Sciatic nerve (tissue), 2 donors: ENCODE results near the gene KCNQ1. TPM values are rescaled to one million over a fixed set of nuclear protein-coding genes. Genes with fewer than 3 reads are reported as not detected.
A peak's percentile ranks its signal among the peaks of the same experiment; 100 is the strongest.
"Not testable (repeated sequence)": the region's sequence is repeated elsewhere in the genome, so short reads cannot be mapped to it uniquely, and the experiment has no call there.

Source experiments
- ATAC-seq: fragments of 200-7000 bp; cut with Tn5 transposase; one replicate; pipeline ENCODE4 v1.9.1; 2020; ENCODE audit warnings: mild to moderate bottlenecking, moderate library complexity
- DNase-seq: peaks from one replicate; pipeline ENCODE4 v3.0.0-alpha.2; 2020; ENCODE audit warnings: low spot score
- intact Hi-C: fragments of 100-400 bp; cut with DNase I; formaldehyde crosslinking; loops from one replicate; pipeline ENCODE4 v1.14.2; 2022
- total RNA-seq: library from RNA; stranded (reverse); fragmentation: NEBNext Ultra II Directional; extraction: Animal tissue kit (Norgen Biotek cat#: 25700); gene quantifications from one replicate; pipeline ENCODE4 v1.2.1, GENCODE V29; 2021
- donor health status: DM: no; HTN: no; CAD: no.
- donor health status: DM: no; HTN: no; CAD: no.

The KCNQ1 gene
- total RNA-seq, 1 donor from 2014 or later = 6.2 TPM

DNA sequence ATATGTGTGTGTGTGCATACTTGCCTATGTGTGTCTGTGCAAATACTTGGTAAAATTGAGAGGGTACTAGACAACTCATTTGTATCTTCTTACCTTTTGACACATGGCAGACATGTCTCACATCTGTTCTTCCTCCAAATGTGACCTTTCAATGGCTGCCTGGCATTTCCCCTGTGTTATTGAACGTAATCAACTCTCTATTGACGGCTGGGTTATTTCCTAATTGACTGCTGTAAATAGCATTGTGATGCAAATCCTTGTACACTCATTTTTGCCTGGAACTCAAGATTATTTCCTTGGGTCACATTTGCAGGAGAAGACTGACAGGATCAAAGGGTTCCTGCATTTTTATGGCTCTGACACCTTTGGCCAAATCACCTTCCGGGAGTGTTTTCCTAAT, 37.4 kb downstream of the KCNQ1 start:
- DNase-seq (no peak), ATAC-seq (no peak)
- intact Hi-C loops = no loop called here

DNA sequence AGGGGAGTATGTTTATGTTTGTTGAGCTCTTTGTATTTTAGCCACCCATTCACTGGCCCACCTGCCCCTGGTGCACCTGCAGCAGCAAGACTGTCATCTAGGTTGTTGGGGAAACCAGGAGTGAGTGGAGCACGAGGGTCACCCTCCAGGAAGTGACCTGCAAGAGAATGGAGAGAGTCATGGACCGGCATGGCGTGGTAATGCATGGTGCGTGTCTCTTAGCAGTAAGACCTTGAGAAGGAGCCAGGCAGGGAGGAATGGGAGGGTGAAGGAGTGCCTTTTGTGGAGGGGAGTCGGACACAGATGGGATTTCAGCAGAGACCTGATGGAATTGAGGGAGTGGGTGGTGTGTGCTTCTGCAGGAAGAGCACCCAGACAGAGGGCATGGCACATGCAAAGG, 37.9 kb downstream of the KCNQ1 start:
- intact Hi-C loops = no loop called here
- DNase-seq (no peak), ATAC-seq (no peak)

DNA sequence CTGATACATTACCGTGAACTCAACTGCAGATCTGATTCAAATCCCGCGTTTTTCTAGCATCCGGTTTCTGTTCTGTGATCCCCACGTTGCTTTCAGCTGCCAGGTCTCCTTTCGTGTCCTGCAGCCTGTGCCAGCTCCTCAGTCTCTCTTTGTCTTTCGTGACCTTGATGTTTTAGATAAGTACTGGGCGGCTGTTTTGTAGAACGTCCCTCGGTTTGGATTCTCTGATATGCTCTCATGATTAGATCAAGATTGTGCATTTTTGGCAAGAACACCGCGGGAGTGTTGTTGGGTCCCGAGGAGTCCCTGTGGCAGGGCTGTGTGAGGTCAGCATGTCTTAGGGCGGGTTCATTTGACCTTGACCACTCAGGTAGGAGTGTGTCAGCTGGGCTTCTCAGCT, 38.6 kb downstream of the KCNQ1 start:
- no peak for ATAC-seq
- intact Hi-C loops = no loop called here
- DNase-seq = no peak

DNA sequence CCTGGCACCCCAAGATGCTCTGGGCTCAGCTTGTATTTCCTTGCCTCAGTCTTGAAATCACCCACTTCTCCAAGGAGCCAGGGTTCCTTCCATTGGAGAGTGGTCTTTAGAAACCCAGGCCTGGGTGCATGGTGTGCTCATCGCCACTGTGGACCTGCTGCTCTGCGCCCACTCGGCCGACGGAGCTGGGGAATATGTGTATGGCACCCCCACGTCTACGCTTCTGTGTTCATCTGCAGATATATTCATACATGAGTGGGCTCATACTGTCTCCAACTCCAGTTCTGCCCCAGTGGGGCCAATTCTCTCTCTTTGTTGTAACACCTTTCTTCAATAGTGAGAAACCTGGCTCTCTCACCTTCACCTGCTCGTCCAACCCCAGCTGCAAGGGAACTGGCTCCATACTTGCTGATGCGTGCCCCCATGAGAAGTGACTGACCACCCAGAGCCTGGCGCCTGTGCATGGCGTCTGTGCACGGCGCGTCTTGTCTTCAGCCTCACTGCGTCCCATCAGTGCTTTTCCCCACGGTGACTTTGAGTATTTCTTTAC, 39.8 kb downstream of the KCNQ1 start:
- intact Hi-C loops = no loop called here
- DNase-seq (no peak), ATAC-seq (no peak)

DNA sequence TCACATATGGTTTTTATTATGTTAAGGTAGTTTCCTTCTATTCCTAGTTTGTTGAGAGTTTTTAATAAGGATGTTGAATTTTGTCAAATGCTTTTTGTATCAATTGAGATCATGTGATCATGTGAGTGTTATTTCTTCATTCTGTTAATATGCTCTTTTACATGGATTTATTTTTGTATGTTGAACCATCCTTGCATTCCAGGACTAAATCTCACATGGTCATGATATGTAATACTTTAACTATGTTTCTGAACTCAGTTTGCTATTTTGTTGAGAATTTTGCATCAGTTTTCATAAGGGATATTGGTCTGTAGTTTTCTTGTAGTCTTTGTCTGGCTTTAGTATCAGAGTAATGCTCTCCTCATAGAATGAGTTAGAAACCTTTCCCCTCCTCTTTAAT, 43.2 kb downstream of the KCNQ1 start:
- DNase-seq (no peak), ATAC-seq (no peak)
- intact Hi-C loops = no loop called here

DNA sequence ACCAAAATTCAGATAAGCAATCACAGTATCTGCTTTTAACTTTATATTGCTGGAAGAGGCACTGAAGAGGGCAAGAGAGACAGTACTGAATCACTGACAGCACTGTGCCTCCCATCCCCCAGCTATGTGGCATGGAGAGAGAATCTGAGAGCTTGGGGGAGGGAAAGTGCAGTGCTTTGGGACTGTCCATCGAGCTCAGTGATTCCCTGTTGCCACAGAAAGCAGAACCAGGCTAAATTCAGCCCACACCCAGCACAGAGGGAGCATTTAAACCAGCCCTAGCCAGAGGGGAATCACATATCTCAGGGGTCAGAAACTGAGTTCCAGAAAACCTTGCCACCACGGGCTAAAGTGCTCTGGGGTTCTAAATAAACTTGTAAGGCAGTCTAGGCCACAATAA, 44.3 kb downstream of the KCNQ1 start:
- intact Hi-C loops = no loop called here
- ATAC-seq (no peak), DNase-seq (no peak)

DNA sequence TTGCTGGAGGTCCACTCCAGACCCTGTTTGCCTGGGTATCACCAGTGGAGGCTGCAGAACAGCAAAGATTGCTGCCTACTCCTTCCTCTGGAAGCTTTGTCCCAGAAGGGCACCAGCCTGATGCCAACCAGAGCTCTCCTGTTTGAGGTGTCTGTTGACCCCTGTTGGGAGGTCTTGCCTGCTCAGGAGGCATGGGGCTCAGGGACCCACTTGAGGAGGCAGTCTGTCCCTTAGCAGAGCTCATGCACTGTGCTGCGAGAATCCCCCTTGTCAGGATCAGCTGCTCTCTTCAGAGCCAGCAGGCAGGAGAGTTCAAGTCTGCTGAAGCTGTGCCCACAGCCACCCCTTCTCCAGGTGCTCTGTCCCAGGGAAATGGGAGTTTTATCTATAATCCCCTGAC, 53.1 kb downstream of the KCNQ1 start:
- ATAC-seq, DNase-seq, intact Hi-C loops: not testable (repeated sequence)

DNA sequence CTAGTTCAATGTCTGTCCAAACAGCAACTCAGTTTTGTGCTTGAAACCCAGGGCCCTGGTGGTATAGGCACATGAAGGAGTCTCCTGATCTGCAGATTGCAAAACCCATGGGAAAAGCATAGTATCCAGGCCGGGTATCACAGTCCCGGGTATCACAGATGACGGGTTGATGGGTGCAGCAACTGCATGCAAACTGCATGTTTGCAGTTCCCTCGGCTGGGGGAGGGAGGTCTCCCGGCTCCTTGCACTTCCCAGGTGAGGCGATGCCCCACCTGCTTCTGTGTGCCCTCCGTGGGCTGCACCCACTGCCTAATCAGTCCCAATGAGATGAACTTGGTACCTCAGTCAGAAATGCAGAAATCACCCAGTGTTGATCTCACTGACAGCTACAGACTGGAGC, 53.9 kb downstream of the KCNQ1 start:
- intact Hi-C loops = no loop called here
- no peak for ATAC-seq

DNA sequence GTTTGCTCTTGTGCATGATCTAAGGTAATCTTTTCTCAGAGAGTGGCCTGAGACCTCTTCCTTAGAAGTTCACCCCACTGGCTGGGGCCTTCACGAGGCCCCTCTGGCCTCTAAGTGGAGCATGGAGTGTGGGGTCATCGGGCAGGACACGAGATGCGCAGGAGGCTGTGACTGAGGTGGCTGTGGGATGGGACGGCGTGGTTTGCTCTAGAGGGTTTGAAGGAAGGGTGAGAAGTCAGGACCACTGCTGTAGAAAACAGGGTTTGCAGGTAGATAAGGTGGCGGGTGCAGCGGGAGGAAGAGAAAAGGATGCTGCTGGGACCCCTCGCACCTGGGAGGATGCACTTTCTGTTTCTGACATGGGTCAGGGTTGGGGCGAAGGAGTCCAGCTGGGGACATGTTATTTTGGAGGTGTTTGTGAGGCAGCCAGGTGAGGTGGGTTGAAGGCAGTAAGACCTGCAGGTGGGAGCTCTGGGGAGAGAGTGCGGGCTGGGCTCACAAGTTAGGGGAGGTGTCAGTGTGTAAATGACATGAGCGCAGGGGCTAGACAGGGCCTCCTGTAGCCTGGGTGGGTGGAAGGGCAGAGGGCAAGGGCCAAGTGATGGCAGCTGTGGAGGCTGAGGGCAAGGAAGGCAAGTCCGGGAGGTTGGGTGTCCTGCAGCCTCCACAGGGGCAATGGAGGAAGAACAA, 62.5 kb downstream of the KCNQ1 start:
- DNase-seq (peak; percentile 32), ATAC-seq (no peak)
- intact Hi-C loops = no loop called here

More for the DNA sequence above, 53.9 kb downstream of the KCNQ1 start:
- DNase-seq = no peak

DNA sequence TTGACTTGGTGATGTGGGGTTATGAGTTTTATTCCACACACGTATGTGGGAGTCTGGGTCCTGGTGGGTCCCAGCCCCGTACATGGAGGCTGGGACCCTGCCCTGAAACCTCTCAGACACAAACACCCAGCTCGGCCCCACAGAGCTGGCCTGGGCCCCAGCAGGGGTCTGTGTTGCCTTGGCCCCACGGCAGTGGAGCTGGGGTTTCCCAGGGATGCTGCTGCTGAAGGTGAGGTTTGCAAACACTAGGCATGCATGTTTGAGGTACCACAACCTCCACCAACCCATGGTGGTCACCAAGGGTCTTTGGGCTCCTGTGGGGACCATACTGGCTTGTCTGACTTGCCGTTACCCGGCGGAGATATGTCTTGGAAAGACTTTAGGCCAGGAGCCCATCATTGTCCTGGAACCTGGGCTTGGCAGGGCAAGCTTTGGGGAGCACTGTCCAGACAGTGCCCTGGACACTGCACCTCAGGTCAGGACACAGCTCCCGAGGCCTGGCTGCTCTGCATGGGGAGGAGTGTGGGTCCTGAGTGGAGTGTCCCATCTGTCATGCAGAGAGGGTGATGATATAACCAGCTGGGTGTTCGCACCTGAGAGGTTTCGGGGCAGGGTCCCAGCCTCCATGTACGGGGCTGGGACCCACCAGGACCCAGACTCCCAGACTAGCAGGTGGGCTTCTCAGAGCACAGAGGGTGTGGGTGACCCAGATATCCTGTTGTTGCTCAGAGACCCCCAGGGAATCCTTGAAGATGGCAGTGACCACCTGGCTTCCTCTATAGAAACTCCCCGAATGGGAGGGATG, 63.3 kb downstream of the KCNQ1 start:
- intact Hi-C loops = no loop called here
- DNase-seq (peak; percentile 30), ATAC-seq (no peak)

DNA sequence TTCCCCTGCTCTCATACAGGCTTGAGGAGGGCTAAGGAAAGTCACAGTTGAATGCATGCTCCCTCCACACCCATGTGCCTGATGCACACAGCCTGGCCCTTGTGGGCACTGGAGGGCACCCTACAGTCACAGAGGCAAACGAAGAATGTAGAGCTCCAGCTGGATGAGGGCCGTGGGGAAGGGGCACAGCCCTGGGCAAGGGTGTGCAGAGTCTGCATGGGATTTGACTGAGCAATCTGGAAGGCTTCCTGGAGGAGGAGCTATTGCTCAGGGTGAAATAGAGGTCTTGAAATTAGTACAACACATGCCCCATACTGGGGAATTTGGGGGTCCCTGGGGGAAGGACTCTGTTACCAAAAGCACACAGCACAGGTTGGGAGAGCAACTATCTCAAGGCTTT, 64.0 kb downstream of the KCNQ1 start:
- intact Hi-C loops = no loop called here
- ATAC-seq (no peak), DNase-seq (peak; percentile 28)

DNA sequence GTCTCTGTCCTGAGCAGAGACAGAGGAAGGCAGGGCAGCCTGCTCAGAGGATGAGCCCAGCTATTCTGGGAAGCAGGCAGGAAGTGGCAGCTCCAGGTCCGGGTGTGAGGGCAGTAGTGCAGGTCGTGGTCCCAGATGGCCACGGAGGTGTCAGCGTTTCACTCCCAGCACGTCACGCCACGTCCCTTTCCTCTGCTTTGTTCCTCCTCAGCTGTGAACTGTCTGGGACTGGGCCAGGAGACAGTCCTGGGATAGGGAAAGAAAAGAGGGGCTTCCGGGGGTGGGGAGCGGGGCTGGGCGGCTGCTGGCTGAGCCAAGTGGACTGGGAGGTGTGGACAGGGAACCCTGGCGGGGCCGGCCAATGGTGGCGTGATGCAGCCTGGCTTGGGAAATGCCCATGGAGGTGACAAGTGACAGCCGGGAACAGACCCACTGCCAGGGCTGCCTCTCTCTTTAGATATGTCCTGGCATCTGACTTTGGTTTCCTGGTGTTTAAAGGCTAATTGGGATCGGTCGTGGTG, 64.7 kb downstream of the KCNQ1 start:
- ATAC-seq (no peak), DNase-seq (peak; percentile 51)
- intact Hi-C loops = no loop called here

DNA sequence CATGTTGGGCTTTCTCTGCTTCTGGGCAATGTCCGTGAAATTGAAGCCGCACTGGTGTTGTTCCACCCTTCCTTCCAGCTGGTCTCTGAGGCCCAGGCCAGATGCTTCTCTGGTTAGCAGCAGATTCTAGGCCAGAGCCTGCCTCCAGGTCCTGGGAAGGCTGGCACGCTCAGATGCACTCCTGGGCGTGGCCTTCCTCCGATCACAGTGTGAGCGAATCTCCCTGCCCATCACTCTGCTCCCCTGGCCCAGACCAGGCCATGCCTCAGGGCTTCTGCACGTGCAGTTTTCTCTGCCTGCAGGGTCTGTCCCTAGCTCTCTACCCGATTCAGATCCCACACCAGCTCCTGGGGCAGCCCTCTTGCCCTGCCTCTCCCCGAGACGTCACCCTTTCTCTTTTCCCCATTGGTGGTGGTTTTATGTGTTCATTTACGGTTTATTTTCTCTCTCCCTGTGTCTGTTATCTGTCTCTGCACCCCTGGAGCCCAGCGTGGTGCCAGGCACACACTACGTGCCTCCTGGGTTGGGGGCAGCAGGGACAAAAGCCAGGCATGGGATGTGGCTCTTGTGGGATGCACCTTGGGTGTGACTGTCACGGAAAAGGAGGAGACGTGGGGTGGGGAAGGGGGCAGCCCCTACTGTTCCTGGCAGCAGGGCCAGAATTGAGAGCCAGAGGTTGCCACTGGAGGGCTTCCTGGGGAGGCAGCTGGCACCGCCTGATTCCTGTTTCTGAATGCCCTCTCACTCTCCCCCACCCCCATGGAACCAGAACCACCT, 66.0 kb downstream of the KCNQ1 start:
- intact Hi-C loops = no loop called here
- ATAC-seq = peak; percentile 12
- peak; percentile 54 for DNase-seq

DNA sequence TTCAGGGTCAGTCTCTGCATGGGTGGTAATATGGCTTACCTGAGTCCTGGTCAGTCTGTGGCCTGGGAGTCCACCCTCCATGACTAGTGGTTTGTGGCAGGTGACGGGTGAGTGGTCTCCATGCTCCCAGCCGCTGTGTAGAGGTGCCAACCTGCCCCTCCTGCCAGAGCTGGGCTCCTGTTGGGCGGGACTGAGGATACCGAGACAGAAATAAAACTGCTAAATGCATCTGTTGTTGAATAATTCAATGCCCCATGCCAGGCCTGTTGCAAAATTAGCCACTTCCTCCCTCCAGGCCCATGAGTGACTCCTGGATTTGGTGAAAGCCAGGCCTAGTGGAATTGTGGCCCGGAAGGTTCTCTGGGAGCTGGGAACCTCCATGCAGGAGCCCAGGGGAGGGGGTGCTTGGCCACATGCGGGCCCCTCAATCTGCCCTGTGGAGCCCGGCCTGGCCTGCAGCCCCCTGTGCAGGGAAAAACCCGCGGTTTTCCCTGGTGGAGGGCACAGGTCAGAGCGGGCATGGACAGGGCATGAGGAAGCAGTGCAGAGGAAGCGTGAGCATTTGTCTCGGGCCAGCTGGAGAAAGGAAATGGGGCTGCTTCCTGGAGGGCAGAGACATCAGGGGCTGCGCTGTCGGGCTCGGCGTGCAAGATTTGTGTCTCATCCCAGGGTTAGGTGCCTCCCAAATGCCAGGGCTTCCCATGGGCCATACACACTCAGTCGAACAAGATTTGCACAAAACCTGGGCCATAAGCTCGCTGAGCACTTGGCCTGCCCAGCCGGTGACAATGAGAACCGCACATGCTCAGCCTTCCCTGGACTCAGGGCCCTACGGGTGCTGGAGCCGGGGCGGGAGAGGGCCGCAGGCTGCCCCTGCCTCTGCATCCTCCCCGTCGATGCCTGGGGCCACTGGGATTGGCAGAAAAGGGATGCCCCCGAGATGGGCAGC, 66.9 kb downstream of the KCNQ1 start:
- peak; percentile 56 for DNase-seq
- ATAC-seq = peak; percentile 51
- intact Hi-C loops = no loop called here

DNA sequence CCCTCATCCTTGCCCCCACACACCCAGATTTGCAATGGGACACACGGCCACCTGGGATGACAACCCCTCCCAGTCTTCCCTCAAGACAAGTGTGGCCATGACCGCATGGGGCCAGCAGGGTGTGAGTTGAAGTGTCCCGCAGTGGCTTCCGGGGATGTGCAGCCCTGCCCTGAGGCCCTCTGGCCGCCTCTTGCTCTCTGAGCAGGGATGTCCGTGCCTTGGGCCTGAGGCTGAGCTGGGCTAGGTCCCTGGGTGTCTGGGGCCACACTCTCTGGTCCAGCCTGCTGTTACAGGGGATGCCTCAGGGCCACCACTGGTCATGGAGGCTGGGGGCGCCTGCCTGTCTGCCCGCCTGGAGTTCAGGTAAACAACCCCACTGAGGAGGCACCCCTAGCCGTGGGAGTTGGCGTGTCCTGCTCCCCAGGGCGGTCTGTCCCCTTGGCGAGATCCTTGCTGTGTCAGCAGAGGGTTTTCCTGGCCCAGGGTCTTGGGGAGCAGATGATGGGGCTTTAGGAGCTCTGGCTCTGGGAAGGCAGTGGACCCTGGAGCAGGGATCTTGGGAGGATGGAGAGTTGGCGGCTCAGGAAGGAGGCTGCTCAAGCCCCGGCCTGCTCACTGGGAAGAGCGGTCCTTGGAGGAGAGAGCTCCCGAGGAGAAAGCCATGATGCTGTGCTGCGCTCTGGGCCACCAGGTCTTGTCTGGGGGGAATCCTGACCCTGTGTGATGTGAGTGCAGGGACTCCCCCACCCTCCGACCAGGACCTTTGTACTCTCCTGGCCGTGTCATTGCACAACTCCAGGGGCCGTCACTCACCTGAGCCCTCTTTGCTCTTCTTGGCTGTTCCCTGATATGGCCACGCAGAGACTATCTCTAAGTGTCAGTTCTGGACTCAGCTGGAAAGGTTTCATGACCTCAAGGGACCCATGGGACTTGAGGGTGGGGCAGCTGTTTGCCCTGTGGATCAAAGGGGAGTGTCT, 67.9 kb downstream of the KCNQ1 start:
- ATAC-seq (no peak), DNase-seq (peak; percentile 47)

DNA sequence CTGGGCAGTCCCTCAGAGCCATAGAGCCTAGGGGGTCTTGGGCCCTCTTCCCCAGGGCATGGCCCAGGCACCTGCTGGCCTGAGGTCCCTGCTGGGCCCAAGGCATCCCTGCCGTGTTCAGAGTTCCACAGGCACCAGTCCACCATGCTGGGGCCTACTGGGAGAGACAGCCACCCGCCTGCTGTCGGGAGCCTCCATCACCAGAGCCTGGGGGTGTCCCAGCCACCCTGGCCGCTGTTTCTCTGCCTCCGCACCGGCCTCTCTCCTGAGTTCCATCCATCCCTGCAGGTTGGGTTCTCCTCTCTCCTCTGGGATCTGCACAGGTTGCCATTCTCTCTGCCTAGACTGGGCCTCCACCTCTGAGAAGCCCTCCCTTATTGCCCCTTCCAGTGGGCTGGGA, 68.6 kb downstream of the KCNQ1 start:
- DNase-seq (peak; percentile 31), ATAC-seq (no peak)
- intact Hi-C loops = no loop called here

More for the DNA sequence above, 67.9 kb downstream of the KCNQ1 start:
- intact Hi-C loops = no loop called here
